ENCODE data around the gene WIPF3. TPM values are rescaled to one million over a fixed set of nuclear protein-coding genes. Genes with fewer than 3 reads are reported as not detected.

The WIPF3 gene
- total RNA-seq, 2 experiments from 2014 or later = not detected

- no peak for ATAC-seq (ENCODE audit: poor library complexity)
- H3K36me3 Mint-ChIP-seq (ENCODE audit: low read depth) = no peaks in the 10 kb centered on the region
- intact Hi-C loops (cut with DNase I, micrococcal nuclease) = no loop called here
Measured at GRCh38 chr7:29885626-29886025, 79.3 kb downstream of the WIPF3 start.

GRCh38 chr7:29886827-29887226, 80.5 kb downstream of the WIPF3 start:
- H3K4me3 ChIP-seq (ENCODE audit: low read length) = no peak overlapping the region
- DNase-seq (no peak), ATAC-seq (ENCODE audit: poor library complexity) (no peak)
- peaks cover 0 to 3% of the 10 kb centered on the region in 2 experiments for H3K9me3 ChIP-seq (ENCODE audit: control insufficient read depth in 1 of 2, insufficient read depth in 1 of 2, low read length in 2 of 2)
- H3K27ac Mint-ChIP-seq = no peak overlapping the region
- H3K27me3 Mint-ChIP-seq = peaks cover 15% of the 10 kb centered on the region
- intact Hi-C loops (cut with DNase I, micrococcal nuclease) = no loop called here
- no peaks in the 10 kb centered on the region for H3K9me3 Mint-ChIP-seq
- CTCF ChIA-PET = no interaction called here
- H3K4me1 Mint-ChIP-seq (ENCODE audit: low read depth) = peaks cover 16% of the 10 kb centered on the region
- no peak overlapping the region for H3K4me3 Mint-ChIP-seq
- H3K27ac ChIP-seq (ENCODE audit: low read depth in 1 of 2, low read length in 2 of 2) = no peak overlapping the region
- no peaks in the 10 kb centered on the region for H3K36me3 Mint-ChIP-seq (ENCODE audit: low read depth)
- no peaks in the 10 kb centered on the region for H3K4me1 ChIP-seq (ENCODE audit: insufficient read depth, low read length)
- TF ChIP-seq, protein P1, sequence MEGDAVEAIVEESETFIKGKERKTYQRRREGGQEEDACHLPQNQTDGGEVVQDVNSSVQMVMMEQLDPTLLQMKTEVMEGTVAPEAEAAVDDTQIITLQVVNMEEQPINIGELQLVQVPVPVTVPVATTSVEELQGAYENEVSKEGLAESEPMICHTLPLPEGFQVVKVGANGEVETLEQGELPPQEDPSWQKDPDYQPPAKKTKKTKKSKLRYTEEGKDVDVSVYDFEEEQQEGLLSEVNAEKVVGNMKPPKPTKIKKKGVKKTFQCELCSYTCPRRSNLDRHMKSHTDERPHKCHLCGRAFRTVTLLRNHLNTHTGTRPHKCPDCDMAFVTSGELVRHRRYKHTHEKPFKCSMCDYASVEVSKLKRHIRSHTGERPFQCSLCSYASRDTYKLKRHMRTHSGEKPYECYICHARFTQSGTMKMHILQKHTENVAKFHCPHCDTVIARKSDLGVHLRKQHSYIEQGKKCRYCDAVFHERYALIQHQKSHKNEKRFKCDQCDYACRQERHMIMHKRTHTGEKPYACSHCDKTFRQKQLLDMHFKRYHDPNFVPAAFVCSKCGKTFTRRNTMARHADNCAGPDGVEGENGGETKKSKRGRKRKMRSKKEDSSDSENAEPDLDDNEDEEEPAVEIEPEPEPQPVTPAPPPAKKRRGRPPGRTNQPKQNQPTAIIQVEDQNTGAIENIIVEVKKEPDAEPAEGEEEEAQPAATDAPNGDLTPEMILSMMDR (IDR thresholded peaks at IDR 0.05) = no peak
- H3K36me3 ChIP-seq (ENCODE audit: insufficient read depth, low read length) = no peaks in the 10 kb centered on the region
- POLR2A ChIA-PET = no interaction called here
- peaks cover 0 to 8% of the 10 kb centered on the region in 2 experiments for H3K27me3 ChIP-seq (ENCODE audit: control insufficient read depth in 1 of 2, insufficient read depth in 2 of 2, low read length in 2 of 2)

More at GRCh38 chr7:29885626-29886025, 79.3 kb downstream of the WIPF3 start:
- H3K27ac ChIP-seq (ENCODE audit: low read depth in 1 of 2, low read length in 2 of 2) = no peak overlapping the region
- Mint-ChIP-seq H3K27ac (no peak overlapping the region), H3K27me3 (peaks cover 15% of the 10 kb centered on the region), H3K4me1 (ENCODE audit: low read depth) (peaks cover 16% of the 10 kb centered on the region), H3K9me3 (no peaks in the 10 kb centered on the region), H3K4me3 (no peak overlapping the region)
- no peaks in the 10 kb centered on the region for H3K4me1 ChIP-seq (ENCODE audit: insufficient read depth, low read length)
- CTCF ChIA-PET = no interaction called here
- no peak for DNase-seq
- TF ChIP-seq, protein P1 (IDR thresholded peaks at IDR 0.05) = no peak
- no peak overlapping the region for H3K4me3 ChIP-seq (ENCODE audit: low read length)
- POLR2A ChIA-PET = no interaction called here
- H3K27me3 ChIP-seq (ENCODE audit: control insufficient read depth in 1 of 2, insufficient read depth in 2 of 2, low read length in 2 of 2) = peaks cover 0 to 8% of the 10 kb centered on the region in 2 experiments
- no peaks in the 10 kb centered on the region for H3K36me3 ChIP-seq (ENCODE audit: insufficient read depth, low read length)
- H3K9me3 ChIP-seq (ENCODE audit: control insufficient read depth in 1 of 2, insufficient read depth in 1 of 2, low read length in 2 of 2) = peaks cover 0 to 3% of the 10 kb centered on the region in 2 experiments

- intact Hi-C loops (cut with DNase I, micrococcal nuclease) = no loop called here
- Mint-ChIP-seq H3K4me3 (no peak overlapping the region), H3K36me3 (ENCODE audit: low read depth) (no peaks in the 10 kb centered on the region), H3K27me3 (peaks cover 12% of the 10 kb centered on the region), H3K27ac (no peak overlapping the region), H3K4me1 (ENCODE audit: low read depth) (peaks cover 6% of the 10 kb centered on the region), H3K9me3 (no peaks in the 10 kb centered on the region)
- no peak overlapping the region for H3K4me3 ChIP-seq (ENCODE audit: low read length)
- CTCF ChIA-PET = no interaction called here
- no peaks in the 10 kb centered on the region for H3K4me1 ChIP-seq (ENCODE audit: insufficient read depth, low read length)
- ATAC-seq (ENCODE audit: poor library complexity) (no peak), DNase-seq (no peak)
- peaks cover 0 to 3% of the 10 kb centered on the region in 2 experiments for H3K9me3 ChIP-seq (ENCODE audit: control insufficient read depth in 1 of 2, insufficient read depth in 1 of 2, low read length in 2 of 2)
- H3K36me3 ChIP-seq (ENCODE audit: insufficient read depth, low read length) = no peaks in the 10 kb centered on the region
- TF ChIP-seq, protein P1 (IDR thresholded peaks at IDR 0.05) = no peak
- H3K27ac ChIP-seq (ENCODE audit: low read depth in 1 of 2, low read length in 2 of 2) = no peak overlapping the region
- H3K27me3 ChIP-seq (ENCODE audit: control insufficient read depth in 1 of 2, insufficient read depth in 2 of 2, low read length in 2 of 2) = peaks cover 0 to 8% of the 10 kb centered on the region in 2 experiments
- POLR2A ChIA-PET = no interaction called here
Measured at GRCh38 chr7:29888006-29888405, 81.7 kb downstream of the WIPF3 start.

Data from CD4-positive, alpha-beta T cell (primary cell).